ENCODE data around the gene PITPNM1. TPM values are rescaled to one million over a fixed set of nuclear protein-coding genes. Genes with fewer than 3 reads are reported as not detected.

Gene PITPNM1
- total and polyA plus RNA-seq, 2 experiments from 2014 or later: 26.3 to 39.8 TPM

- DNase-seq (ENCODE audit: low spot score): peak; percentile 97
- Histone ChIP-seq H3K27me3 (no peaks in the 10 kb centered on the region), H3K9me3 (ENCODE audit: low read depth) (no peaks in the 10 kb centered on the region), H2AFZ (peak within 1 kb of the TSS; percentile 97), H3K79me2 (peaks cover 37% of the 10 kb centered on the region), H3K36me3 (replicated peaks; ENCODE audit: insufficient read depth, low read depth) (no peaks in the 10 kb centered on the region), H3K4me2 (peak within 1 kb of the TSS; percentile 98), H3K9me2 (replicated peaks; ENCODE audit: insufficient read depth) (no peaks in the 10 kb centered on the region), H3K4me3 (peak within 1 kb of the TSS; percentile 93), H3K4me1 (ENCODE audit: insufficient read depth) (peaks cover 8% of the 10 kb centered on the region), H3K27ac (peak within 1 kb of the TSS; percentile 98), H4K20me1 (ENCODE audit: insufficient read depth, poor library complexity, severe bottlenecking) (no peaks in the 10 kb centered on the region)
- TF ChIP-seq CTCF (IDR thresholded peaks at IDR 0.05; ENCODE audit: poor library complexity) (peak; percentile 50), EZH2 (IDR thresholded peaks at IDR 0.05; ENCODE audit: borderline replicate concordance) (no peak)
- 2% methylated on average over 45 of the region's 76 CpGs for WGBS (ENCODE audit: low lambda C conversion rate, missing lambda C conversion rate)
Observed at GRCh38 chr11:67468759-67469507, 36.2 kb downstream of the PITPNM1 start, which contains the start of gene TMEM134. TMEM134 (minus strand) TSS chr11:67469251; CDS start chr11:67469192, 59 bp downstream.

- no peak for TF ChIP-seq CTCF (IDR thresholded peaks at IDR 0.05; ENCODE audit: poor library complexity)
- TF ChIP-seq EZH2 (IDR thresholded peaks at IDR 0.05; ENCODE audit: borderline replicate concordance): no peak
- no peak for TF ChIP-seq EZH2phosphoT487 (IDR thresholded peaks at IDR 0.05; ENCODE audit: low read depth, severe bottlenecking, unreplicated experiment)
Observed at GRCh38 chr11:67468456-67468758, 36.8 kb downstream of the PITPNM1 start.

GRCh38 chr11:67468056-67468455 is 37.1 kb downstream of the PITPNM1 start:
- H3K9me3 ChIP-seq (ENCODE audit: low read depth): no peaks in the 10 kb centered on the region
- H3K4me3 ChIP-seq: peak overlapping the region; percentile 93
- H3K9me2 ChIP-seq (replicated peaks; ENCODE audit: insufficient read depth): no peaks in the 10 kb centered on the region
- H3K4me2 ChIP-seq: peak overlapping the region; percentile 98
- WGBS (ENCODE audit: low lambda C conversion rate, missing lambda C conversion rate): 58% methylated on average over 5 of the region's 5 CpGs
- H3K27me3 ChIP-seq: no peaks in the 10 kb centered on the region
- H4K20me1 ChIP-seq (ENCODE audit: insufficient read depth, poor library complexity, severe bottlenecking): no peaks in the 10 kb centered on the region
- H2AFZ ChIP-seq: no peak overlapping the region
- H3K36me3 ChIP-seq (replicated peaks; ENCODE audit: insufficient read depth, low read depth): no peaks in the 10 kb centered on the region
- H3K27ac ChIP-seq: peak overlapping the region; percentile 98
- DNase-seq (ENCODE audit: low spot score): peak; percentile 46
- peaks cover 8% of the 10 kb centered on the region for H3K4me1 ChIP-seq (ENCODE audit: insufficient read depth)
- H3K79me2 ChIP-seq: peaks cover 37% of the 10 kb centered on the region
- TF ChIP-seq EZH2 (IDR thresholded peaks at IDR 0.05; ENCODE audit: borderline replicate concordance) (no peak), EZH2phosphoT487 (IDR thresholded peaks at IDR 0.05; ENCODE audit: low read depth, severe bottlenecking, unreplicated experiment) (no peak), CTCF (IDR thresholded peaks at IDR 0.05; ENCODE audit: poor library complexity) (no peak)

More at GRCh38 chr11:67468456-67468758, 36.8 kb downstream of the PITPNM1 start:
- Histone ChIP-seq H3K4me3 (peak overlapping the region; percentile 93), H3K9me2 (replicated peaks; ENCODE audit: insufficient read depth) (no peaks in the 10 kb centered on the region), H3K79me2 (peaks cover 37% of the 10 kb centered on the region), H3K27ac (peak overlapping the region; percentile 98), H3K36me3 (replicated peaks; ENCODE audit: insufficient read depth, low read depth) (no peaks in the 10 kb centered on the region), H2AFZ (peak overlapping the region; percentile 82), H3K4me2 (peak overlapping the region; percentile 98), H4K20me1 (ENCODE audit: insufficient read depth, poor library complexity, severe bottlenecking) (no peaks in the 10 kb centered on the region), H3K4me1 (ENCODE audit: insufficient read depth) (peaks cover 8% of the 10 kb centered on the region), H3K9me3 (ENCODE audit: low read depth) (no peaks in the 10 kb centered on the region), H3K27me3 (no peaks in the 10 kb centered on the region)
- DNase-seq (ENCODE audit: low spot score): no peak
- WGBS (ENCODE audit: low lambda C conversion rate, missing lambda C conversion rate): 6% methylated on average over 6 of the region's 6 CpGs

Data from hepatocyte (in vitro differentiated cells).